ENCODE measurements around the gene DOCK7. TPM values are rescaled to one million over a fixed set of nuclear protein-coding genes. Genes with fewer than 3 reads are reported as not detected.

The DOCK7 gene
- polyA plus RNA-seq, 1 experiment: 56.5 TPM

- no peak for DNase-seq (ENCODE audit: low read depth)
- POLR2A ChIA-PET: no interaction called here
- CTCF ChIA-PET: interaction anchor here (0.6 to 1.5 kb wide), 3 partner anchors 8 to 247 kb away, joined by 3 to 5 read pairs (median 3); no protein-coding TSS in a partner anchor
- no peaks in the 10 kb centered on the region for H3K27me3 ChIP-seq (ENCODE audit: control insufficient read depth, insufficient read depth, low read length)
- H3K4me3 ChIP-seq (ENCODE audit: low read depth, low read length): no peak overlapping the region
- TF ChIP-seq, protein P1, sequence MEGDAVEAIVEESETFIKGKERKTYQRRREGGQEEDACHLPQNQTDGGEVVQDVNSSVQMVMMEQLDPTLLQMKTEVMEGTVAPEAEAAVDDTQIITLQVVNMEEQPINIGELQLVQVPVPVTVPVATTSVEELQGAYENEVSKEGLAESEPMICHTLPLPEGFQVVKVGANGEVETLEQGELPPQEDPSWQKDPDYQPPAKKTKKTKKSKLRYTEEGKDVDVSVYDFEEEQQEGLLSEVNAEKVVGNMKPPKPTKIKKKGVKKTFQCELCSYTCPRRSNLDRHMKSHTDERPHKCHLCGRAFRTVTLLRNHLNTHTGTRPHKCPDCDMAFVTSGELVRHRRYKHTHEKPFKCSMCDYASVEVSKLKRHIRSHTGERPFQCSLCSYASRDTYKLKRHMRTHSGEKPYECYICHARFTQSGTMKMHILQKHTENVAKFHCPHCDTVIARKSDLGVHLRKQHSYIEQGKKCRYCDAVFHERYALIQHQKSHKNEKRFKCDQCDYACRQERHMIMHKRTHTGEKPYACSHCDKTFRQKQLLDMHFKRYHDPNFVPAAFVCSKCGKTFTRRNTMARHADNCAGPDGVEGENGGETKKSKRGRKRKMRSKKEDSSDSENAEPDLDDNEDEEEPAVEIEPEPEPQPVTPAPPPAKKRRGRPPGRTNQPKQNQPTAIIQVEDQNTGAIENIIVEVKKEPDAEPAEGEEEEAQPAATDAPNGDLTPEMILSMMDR (IDR thresholded peaks at IDR 0.05; ENCODE audit: insufficient read depth, low read depth, low read length): no peak
- no peaks in the 10 kb centered on the region for H3K36me3 ChIP-seq (ENCODE audit: control insufficient read depth, insufficient read depth, low read length)
These were observed 188.0 kb downstream of the DOCK7 start for GRCh38 chr1:62500210-62500609.

DNA sequence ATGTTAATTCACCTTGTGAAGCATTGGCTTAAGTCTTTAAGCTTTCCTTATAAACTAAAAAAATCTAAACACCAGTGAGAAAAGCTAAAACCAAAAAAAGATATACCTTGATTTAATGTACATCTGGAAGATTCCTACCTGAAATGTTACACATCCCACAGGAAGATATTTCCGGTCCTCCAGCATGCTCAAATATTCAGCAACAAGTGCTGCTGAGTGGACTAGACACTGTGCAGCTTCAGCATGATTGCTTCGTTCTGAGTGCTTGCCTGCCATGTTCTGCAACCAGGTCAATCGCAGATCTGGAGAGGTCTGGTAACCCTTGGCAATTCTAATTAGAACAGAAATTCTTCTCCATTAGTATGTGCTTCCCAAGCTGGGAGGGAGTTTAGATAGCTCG, 194.0 kb downstream of the DOCK7 start:
- ChIA-PET POLR2A (no interaction called here), CTCF (no interaction called here)
- peaks cover 7% of the 10 kb centered on the region for H3K36me3 ChIP-seq (ENCODE audit: control insufficient read depth, insufficient read depth, low read length)
- H3K27me3 ChIP-seq (ENCODE audit: control insufficient read depth, insufficient read depth, low read length): no peaks in the 10 kb centered on the region
- TF ChIP-seq, protein P1 (IDR thresholded peaks at IDR 0.05; ENCODE audit: insufficient read depth, low read depth, low read length): no peak
- DNase-seq (ENCODE audit: low read depth): no peak
- no peak overlapping the region for H3K4me3 ChIP-seq (ENCODE audit: low read depth, low read length)

DNA sequence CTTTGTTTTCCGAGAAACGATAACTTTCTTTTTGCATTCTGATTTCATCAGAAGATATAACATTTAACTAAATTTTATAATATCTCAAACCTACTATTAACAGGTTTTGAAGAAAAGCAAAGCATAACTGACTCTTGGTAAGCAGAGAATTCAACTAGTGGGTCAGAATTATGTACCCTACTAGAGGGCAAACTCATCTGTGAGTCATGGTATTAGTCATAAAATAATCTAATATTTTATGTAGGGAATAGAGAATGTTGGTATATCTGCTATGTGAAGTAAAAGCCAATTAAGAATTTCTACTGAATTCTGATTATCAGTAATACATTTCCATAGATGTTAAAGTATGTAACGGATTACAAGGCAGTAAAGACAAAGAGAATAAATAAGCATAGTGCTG, 194.5 kb downstream of the DOCK7 start:
- ChIA-PET POLR2A (no interaction called here), CTCF (no interaction called here)
- Histone ChIP-seq H3K27me3 (ENCODE audit: control insufficient read depth, insufficient read depth, low read length) (no peaks in the 10 kb centered on the region), H3K4me3 (ENCODE audit: low read depth, low read length) (no peak overlapping the region), H3K36me3 (ENCODE audit: control insufficient read depth, insufficient read depth, low read length) (peaks cover 7% of the 10 kb centered on the region)
- TF ChIP-seq, protein P1 (IDR thresholded peaks at IDR 0.05; ENCODE audit: insufficient read depth, low read depth, low read length): no peak
- DNase-seq (ENCODE audit: low read depth): no peak

DNA sequence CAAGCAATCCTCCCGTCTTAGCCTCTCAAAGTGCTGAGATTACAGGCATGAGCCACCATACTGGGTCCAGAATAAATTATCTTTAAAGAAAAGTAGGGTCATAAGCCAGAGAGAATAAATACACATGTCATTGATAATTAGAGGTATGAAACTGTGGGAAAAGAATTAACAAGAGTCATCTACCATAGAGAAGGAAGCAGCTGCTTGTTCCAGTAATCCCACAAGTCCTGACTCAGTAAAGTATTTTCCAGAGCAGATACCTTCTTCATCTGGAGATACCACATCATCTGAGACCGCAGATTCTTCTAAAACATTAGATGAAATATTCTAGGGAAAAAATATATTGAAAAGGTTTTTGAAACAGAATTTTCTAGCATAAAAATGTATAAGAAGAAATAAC, 195.7 kb downstream of the DOCK7 start:
- ChIA-PET POLR2A (no interaction called here), CTCF (no interaction called here)
- TF ChIP-seq, protein P1 (IDR thresholded peaks at IDR 0.05; ENCODE audit: insufficient read depth, low read depth, low read length): no peak
- Histone ChIP-seq H3K36me3 (ENCODE audit: control insufficient read depth, insufficient read depth, low read length) (peaks cover 7% of the 10 kb centered on the region), H3K27me3 (ENCODE audit: control insufficient read depth, insufficient read depth, low read length) (no peaks in the 10 kb centered on the region), H3K4me3 (ENCODE audit: low read depth, low read length) (no peak overlapping the region)
- DNase-seq (ENCODE audit: low read depth): no peak

- Histone ChIP-seq H3K27me3 (ENCODE audit: control insufficient read depth, insufficient read depth, low read length) (no peaks in the 10 kb centered on the region), H3K36me3 (ENCODE audit: control insufficient read depth, insufficient read depth, low read length) (peaks cover 5% of the 10 kb centered on the region), H3K4me3 (ENCODE audit: low read depth, low read length) (no peak overlapping the region)
- TF ChIP-seq, protein P1 (IDR thresholded peaks at IDR 0.05; ENCODE audit: insufficient read depth, low read depth, low read length): no peak
- DNase-seq (ENCODE audit: low read depth): no peak
- POLR2A ChIA-PET: no interaction called here
- CTCF ChIA-PET: interaction anchor here (0.7 kb wide), 1 partner anchor 9 kb away, joined by 5 read pairs; no protein-coding TSS in a partner anchor
These were observed 200.2 kb downstream of the DOCK7 start for GRCh38 chr1:62487956-62488355.
